ENCODE results near the gene KIF26B.

- no peak for TF ChIP-seq CTCF (IDR thresholded peaks at IDR 0.05)
- TF ChIP-seq POLR2A (IDR thresholded peaks at IDR 0.05) = no peak
Observed at GRCh38 chr1:245692318-245692717, 537.5 kb downstream of the KIF26B start.
